Measurements from ENCODE around the gene BIK.

BIK gene

GRCh38 chr22:43098356-43098755, 12.2 kb upstream of the BIK start:
- H2BK12ac ChIP-seq (ENCODE audit: low read length), result peak overlapping the region; percentile 15
- H3K79me1 ChIP-seq (ENCODE audit: low read length), result peaks cover 20% of the 10 kb centered on the region
- peak overlapping the region; percentile 55 for H2BK120ac ChIP-seq (ENCODE audit: insufficient read depth, low read length, poor library complexity)
- H3K9ac ChIP-seq (ENCODE audit: low read length), result no peak overlapping the region
- peak overlapping the region; percentile 12 for H4K8ac ChIP-seq (ENCODE audit: low read depth, low read length)
- H2AK5ac ChIP-seq (ENCODE audit: low read length), result no peak overlapping the region
- peak overlapping the region; percentile 86 for H2BK5ac ChIP-seq (ENCODE audit: low read depth, low read length, poor library complexity)
- H3K18ac ChIP-seq (ENCODE audit: low read length), result peak overlapping the region; percentile 27
- peaks cover 6% of the 10 kb centered on the region for H3K79me2 ChIP-seq (ENCODE audit: control insufficient read depth, insufficient read depth, low read length, poor library complexity)
- peak overlapping the region; percentile 94 for H3K27ac ChIP-seq (ENCODE audit: low read depth, low read length)
- H3K4me3 ChIP-seq (ENCODE audit: low read depth, low read length), result no peak overlapping the region
- peak overlapping the region; percentile 42 for H3K4me2 ChIP-seq (ENCODE audit: low read length)
- H3K27me3 ChIP-seq (ENCODE audit: insufficient read depth, low read length), result no peaks in the 10 kb centered on the region
- peak overlapping the region; percentile 72 for H4K91ac ChIP-seq (ENCODE audit: low read depth, low read length)
- no peak overlapping the region for H2AFZ ChIP-seq (ENCODE audit: insufficient read depth, low read length, poor library complexity)
- H4K12ac ChIP-seq (ENCODE audit: low read depth, low read length), result no peak overlapping the region
- DNase-seq, result no peak
- H3K9me3 ChIP-seq (ENCODE audit: insufficient read depth, low read depth, low read length), result peaks cover 20% of the 10 kb centered on the region
- H3K4me1 ChIP-seq (ENCODE audit: control insufficient read depth in 1 of 2, insufficient read depth in 2 of 2, low read length in 2 of 2), result peaks cover 22 to 23% of the 10 kb centered on the region in 2 experiments
- no peak overlapping the region for H3K4ac ChIP-seq (ENCODE audit: low read depth, low read length)
- no CpG with 5 or more reads among the region's 4 CpGs for WGBS (ENCODE audit: extremely low coverage, insufficient coverage, insufficient read length)
- H3K23ac ChIP-seq (ENCODE audit: low read length), result no peak overlapping the region
- no peak overlapping the region for H3K14ac ChIP-seq (ENCODE audit: low read length)
- H3K36me3 ChIP-seq (ENCODE audit: control insufficient read depth in 1 of 2, insufficient read depth in 2 of 2, low read length in 2 of 2), result peaks cover 0 to 5% of the 10 kb centered on the region in 2 experiments

- Histone ChIP-seq H3K9ac (ENCODE audit: low read length) (no peak overlapping the region), H3K9me3 (ENCODE audit: insufficient read depth, low read depth, low read length) (peaks cover 19% of the 10 kb centered on the region), H4K12ac (ENCODE audit: low read depth, low read length) (no peak overlapping the region), H3K79me2 (ENCODE audit: control insufficient read depth, insufficient read depth, low read length, poor library complexity) (peaks cover 6% of the 10 kb centered on the region), H3K36me3 (ENCODE audit: control insufficient read depth in 1 of 2, insufficient read depth in 2 of 2, low read length in 2 of 2) (peaks cover 0 to 5% of the 10 kb centered on the region in 2 experiments), H3K18ac (ENCODE audit: low read length) (peak overlapping the region; percentile 63), H2AK5ac (ENCODE audit: low read length) (peak overlapping the region; percentile 67), H3K23ac (ENCODE audit: low read length) (no peak overlapping the region), H4K91ac (ENCODE audit: low read depth, low read length) (peak overlapping the region; percentile 94), H3K27me3 (ENCODE audit: insufficient read depth, low read length) (no peaks in the 10 kb centered on the region), H3K4me3 (ENCODE audit: low read depth, low read length) (no peak overlapping the region), H2BK5ac (ENCODE audit: low read depth, low read length, poor library complexity) (peak overlapping the region; percentile 86), H3K27ac (ENCODE audit: low read depth, low read length) (peak overlapping the region; percentile 94), H2AFZ (ENCODE audit: insufficient read depth, low read length, poor library complexity) (no peak overlapping the region), H3K4ac (ENCODE audit: low read depth, low read length) (peak overlapping the region; percentile 72), H3K4me1 (ENCODE audit: control insufficient read depth in 1 of 2, insufficient read depth in 2 of 2, low read length in 2 of 2) (peaks cover 26 to 27% of the 10 kb centered on the region in 2 experiments), H4K8ac (ENCODE audit: low read depth, low read length) (peak overlapping the region; percentile 59), H3K14ac (ENCODE audit: low read length) (peak overlapping the region; percentile 23), H2BK12ac (ENCODE audit: low read length) (peak overlapping the region; percentile 86), H3K79me1 (ENCODE audit: low read length) (peaks cover 21% of the 10 kb centered on the region), H3K4me2 (ENCODE audit: low read length) (peak overlapping the region; percentile 14), H2BK120ac (ENCODE audit: insufficient read depth, low read length, poor library complexity) (peak overlapping the region; percentile 57)
- no peak for DNase-seq
- WGBS (ENCODE audit: extremely low coverage, insufficient coverage, insufficient read length), result no CpG with 5 or more reads among the region's 4 CpGs
Measured at GRCh38 chr22:43099095-43099494, 11.5 kb upstream of the BIK start.

GRCh38 chr22:43100225-43100624, 10.3 kb upstream of the BIK start:
- Histone ChIP-seq H3K18ac (ENCODE audit: low read length) (peak overlapping the region; percentile 45), H4K8ac (ENCODE audit: low read depth, low read length) (peak overlapping the region; percentile 64), H2AK5ac (ENCODE audit: low read length) (peak overlapping the region; percentile 56), H3K9ac (ENCODE audit: low read length) (no peak overlapping the region), H2AFZ (ENCODE audit: insufficient read depth, low read length, poor library complexity) (no peak overlapping the region), H4K91ac (ENCODE audit: low read depth, low read length) (peak overlapping the region; percentile 92), H3K14ac (ENCODE audit: low read length) (peak overlapping the region; percentile 64), H3K4me2 (ENCODE audit: low read length) (peak overlapping the region; percentile 11), H3K27me3 (ENCODE audit: insufficient read depth, low read length) (no peaks in the 10 kb centered on the region), H3K4me1 (ENCODE audit: control insufficient read depth in 1 of 2, insufficient read depth in 2 of 2, low read length in 2 of 2) (peaks cover 24 to 27% of the 10 kb centered on the region in 2 experiments), H3K27ac (ENCODE audit: low read depth, low read length) (peak overlapping the region; percentile 95), H3K79me1 (ENCODE audit: low read length) (peaks cover 16% of the 10 kb centered on the region), H2BK12ac (ENCODE audit: low read length) (peak overlapping the region; percentile 78), H3K9me3 (ENCODE audit: insufficient read depth, low read depth, low read length) (peaks cover 18% of the 10 kb centered on the region), H3K4ac (ENCODE audit: low read depth, low read length) (peak overlapping the region; percentile 53), H2BK5ac (ENCODE audit: low read depth, low read length, poor library complexity) (peak overlapping the region; percentile 88), H3K23ac (ENCODE audit: low read length) (no peak overlapping the region), H4K12ac (ENCODE audit: low read depth, low read length) (no peak overlapping the region), H3K4me3 (ENCODE audit: low read depth, low read length) (no peak overlapping the region), H3K36me3 (ENCODE audit: control insufficient read depth in 1 of 2, insufficient read depth in 2 of 2, low read length in 2 of 2) (peaks cover 0 to 5% of the 10 kb centered on the region in 2 experiments), H3K79me2 (ENCODE audit: control insufficient read depth, insufficient read depth, low read length, poor library complexity) (peaks cover 5% of the 10 kb centered on the region), H2BK120ac (ENCODE audit: insufficient read depth, low read length, poor library complexity) (peak overlapping the region; percentile 90)
- DNase-seq, result peak; percentile 70 to 85
- WGBS (ENCODE audit: extremely low coverage, insufficient coverage, insufficient read length), result no CpG with 5 or more reads among the region's 5 CpGs

DNA sequence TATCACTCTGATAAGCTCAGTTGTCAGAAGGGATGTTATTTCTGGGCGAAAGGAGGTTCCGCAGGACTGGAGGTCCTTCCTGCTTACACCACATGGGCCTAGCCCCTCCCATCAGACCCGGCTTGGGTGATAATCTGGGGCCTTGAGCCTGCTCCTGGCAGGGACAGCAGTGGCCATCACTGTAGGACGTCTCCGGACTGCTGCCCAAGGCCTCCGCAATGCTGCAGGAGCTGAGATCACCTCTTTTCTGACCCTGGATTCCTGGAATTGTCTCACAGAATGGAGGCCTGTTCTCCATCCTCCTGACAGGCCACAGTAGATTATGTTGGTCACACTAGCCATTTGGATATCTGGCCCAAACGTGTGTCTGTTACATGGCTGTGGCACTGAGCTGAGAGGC, 9.2 kb upstream of the BIK start:
- no peak overlapping the region for H3K4me3 ChIP-seq (ENCODE audit: low read depth, low read length)
- no CpG with 5 or more reads among the region's 7 CpGs for WGBS (ENCODE audit: extremely low coverage, insufficient coverage, insufficient read length)
- H4K12ac ChIP-seq (ENCODE audit: low read depth, low read length), result no peak overlapping the region
- peak overlapping the region; percentile 32 for H2BK12ac ChIP-seq (ENCODE audit: low read length)
- H4K8ac ChIP-seq (ENCODE audit: low read depth, low read length), result peak overlapping the region; percentile 18
- no peaks in the 10 kb centered on the region for H3K27me3 ChIP-seq (ENCODE audit: insufficient read depth, low read length)
- H3K14ac ChIP-seq (ENCODE audit: low read length), result no peak overlapping the region
- peaks cover 14% of the 10 kb centered on the region for H3K9me3 ChIP-seq (ENCODE audit: insufficient read depth, low read depth, low read length)
- H2BK120ac ChIP-seq (ENCODE audit: insufficient read depth, low read length, poor library complexity), result peak overlapping the region; percentile 9
- H3K79me2 ChIP-seq (ENCODE audit: control insufficient read depth, insufficient read depth, low read length, poor library complexity), result peaks cover 5% of the 10 kb centered on the region
- peaks cover 16% of the 10 kb centered on the region for H3K79me1 ChIP-seq (ENCODE audit: low read length)
- peaks cover 24 to 27% of the 10 kb centered on the region in 2 experiments for H3K4me1 ChIP-seq (ENCODE audit: control insufficient read depth in 1 of 2, insufficient read depth in 2 of 2, low read length in 2 of 2)
- peak overlapping the region; percentile 78 for H2BK5ac ChIP-seq (ENCODE audit: low read depth, low read length, poor library complexity)
- H3K23ac ChIP-seq (ENCODE audit: low read length), result no peak overlapping the region
- H3K4ac ChIP-seq (ENCODE audit: low read depth, low read length), result no peak overlapping the region
- no peak overlapping the region for H2AFZ ChIP-seq (ENCODE audit: insufficient read depth, low read length, poor library complexity)
- peaks cover 0 to 5% of the 10 kb centered on the region in 2 experiments for H3K36me3 ChIP-seq (ENCODE audit: control insufficient read depth in 1 of 2, insufficient read depth in 2 of 2, low read length in 2 of 2)
- H4K91ac ChIP-seq (ENCODE audit: low read depth, low read length), result peak overlapping the region; percentile 67
- no peak overlapping the region for H3K9ac ChIP-seq (ENCODE audit: low read length)
- H2AK5ac ChIP-seq (ENCODE audit: low read length), result peak overlapping the region; percentile 19
- H3K4me2 ChIP-seq (ENCODE audit: low read length), result no peak overlapping the region
- DNase-seq, result no peak
- peak overlapping the region; percentile 25 for H3K18ac ChIP-seq (ENCODE audit: low read length)
- peak overlapping the region; percentile 95 for H3K27ac ChIP-seq (ENCODE audit: low read depth, low read length)
